NT2/D1 (cell line): Measurements from ENCODE around the gene NPBWR2.
A peak's percentile ranks its signal among the peaks of the same experiment; 100 is the strongest.

Source experiments
- DNase-seq: peaks from one replicate; pipeline ENCODE4 v3.0.0-alpha.2; 2011; ENCODE audit warnings: low read depth, low spot score
- H3K27me3 ChIP-seq: 2 replicates; pipeline ENCODE4 v1.6.0; 2011; ENCODE audit warnings: mild to moderate bottlenecking; ENCODE audit not compliant: insufficient read length, insufficient read depth
- H3K36me3 ChIP-seq: 2 replicates; pipeline ENCODE4 v1.6.1; 2011; ENCODE audit warnings: mild to moderate bottlenecking, low read length, mixed read lengths; ENCODE audit not compliant: insufficient read depth, insufficient read length
- H3K4me1 ChIP-seq: 2 replicates; pipeline ENCODE4 v1.5.1; 2011; ENCODE audit not compliant: insufficient read depth, insufficient read length
- H3K4me3 ChIP-seq: 2 replicates; pipeline ENCODE4 v1.5.1; 2011; ENCODE audit warnings: low read depth; ENCODE audit not compliant: insufficient read length
- H3K9ac ChIP-seq: 2 replicates; pipeline ENCODE4 v1.6.0; 2011; ENCODE audit warnings: low read depth; ENCODE audit not compliant: insufficient read length
- H3K9me3 ChIP-seq: 2 replicates; pipeline ENCODE4 v1.5.1; 2011; ENCODE audit warnings: mild to moderate bottlenecking, low read length; ENCODE audit not compliant: insufficient read depth
- SUZ12 ChIP-seq: IDR thresholded peaks from 2 replicates; pipeline ENCODE4 v1.6.1; 2011; ENCODE audit not compliant: insufficient read length, insufficient read depth; ENCODE audit errors: extremely low read depth
- YY1 ChIP-seq: IDR thresholded peaks from 2 replicates; pipeline ENCODE4 v1.6.1; 2011; ENCODE audit not compliant: insufficient read length, insufficient read depth
- ZNF274 ChIP-seq: IDR thresholded peaks from 2 replicates; pipeline ENCODE4 v1.6.1; 2011; ENCODE audit warnings: mild to moderate bottlenecking, low read depth, low read length

The NPBWR2 gene

DNA sequence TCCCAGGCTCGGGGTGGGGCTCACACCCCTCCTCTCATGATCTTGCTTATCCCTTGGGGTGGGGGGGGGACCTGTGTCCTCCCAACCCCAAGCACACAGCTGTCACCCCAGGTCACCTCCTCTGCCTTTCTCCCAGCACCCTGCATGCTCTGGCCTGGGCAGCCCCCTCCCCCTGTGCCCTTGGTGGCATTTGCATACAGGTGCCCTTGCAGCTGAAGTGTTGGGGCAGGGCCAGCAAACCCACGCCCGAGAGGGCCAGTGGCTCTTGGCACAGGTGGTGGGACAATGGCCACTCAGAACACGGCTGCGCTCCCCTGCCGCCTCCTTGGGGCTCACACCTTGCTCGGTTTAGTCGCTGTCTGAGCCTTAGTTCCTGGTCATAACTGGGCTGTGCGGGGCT lies 45.5 kb upstream of the NPBWR2 start:
- DNase-seq: no peak
- TF ChIP-seq SUZ12 (no peak), YY1 (no peak), ZNF274 (no peak)
- H3K4me3 ChIP-seq: no peak overlapping the region
- peak overlapping the region; percentile 51 for H3K9ac ChIP-seq
- peaks cover 18% of the 10 kb centered on the region; the same call in 1 of the 2 replicates for H3K9me3 ChIP-seq
- H3K27me3 ChIP-seq: no peaks in the 10 kb centered on the region
- peaks cover 30% of the 10 kb centered on the region for H3K4me1 ChIP-seq
- no peaks in the 10 kb centered on the region for H3K36me3 ChIP-seq

GRCh38 chr20:64151633-64152530 lies 44.5 kb upstream of the NPBWR2 start:
- TF ChIP-seq SUZ12: no peak
- TF ChIP-seq YY1: no peak
- no peak for TF ChIP-seq ZNF274
- Histone ChIP-seq H3K4me3 (no peak overlapping the region), H3K9ac (no peak overlapping the region), H3K27me3 (no peaks in the 10 kb centered on the region), H3K9me3 (peaks cover 18% of the 10 kb centered on the region; the same call in 1 of the 2 replicates), H3K36me3 (no peaks in the 10 kb centered on the region), H3K4me1 (peaks cover 32% of the 10 kb centered on the region)
- peak; percentile 44 for DNase-seq

DNA sequence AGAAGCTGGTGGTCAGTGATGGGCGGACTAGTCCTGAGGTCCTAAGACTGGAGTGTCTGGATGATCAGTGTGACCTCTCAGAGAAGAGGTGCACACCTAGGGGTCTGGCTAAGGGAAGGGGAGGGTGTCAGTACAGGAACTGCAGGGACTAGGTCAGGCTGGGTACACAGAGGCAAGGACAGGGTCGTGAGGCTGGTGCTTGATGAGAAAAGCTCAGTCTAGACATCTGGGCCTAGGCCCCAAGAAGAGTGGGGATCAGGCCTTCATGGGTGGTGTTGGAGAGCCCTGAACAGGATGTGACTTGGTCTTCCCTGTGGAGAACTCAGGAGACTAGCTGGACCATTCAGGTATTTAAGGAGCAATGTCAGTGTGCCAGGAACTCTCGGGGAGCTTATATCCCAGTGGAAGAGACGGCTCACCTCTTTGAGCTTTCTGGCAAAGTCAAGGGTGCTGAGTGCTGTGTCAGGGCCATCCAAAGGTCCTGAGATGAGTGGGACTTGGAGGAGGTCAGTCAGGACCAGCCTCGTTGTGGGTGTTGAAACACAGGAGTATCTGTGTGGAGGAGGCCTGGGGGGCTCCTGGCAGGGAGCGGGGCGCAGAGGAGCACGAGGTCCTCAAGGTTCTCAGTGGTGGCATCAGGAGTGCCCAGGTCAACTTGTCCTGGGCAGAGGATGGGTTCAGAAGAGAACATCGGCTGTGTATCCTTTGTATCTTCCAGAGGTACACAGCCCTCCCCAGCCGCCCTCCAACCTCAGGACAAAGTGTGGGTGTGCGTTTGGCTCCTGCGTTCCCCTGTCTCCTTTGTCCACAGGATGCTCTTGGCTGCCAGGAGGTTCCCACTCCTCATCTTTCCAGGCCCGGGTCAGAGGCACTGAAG lies 43.6 kb upstream of the NPBWR2 start:
- TF ChIP-seq YY1 (no peak), SUZ12 (no peak), ZNF274 (no peak)
- Histone ChIP-seq H3K4me1 (peaks cover 33% of the 10 kb centered on the region), H3K36me3 (no peaks in the 10 kb centered on the region), H3K9me3 (peaks cover 18% of the 10 kb centered on the region; the same call in 1 of the 2 replicates), H3K4me3 (no peak overlapping the region), H3K27me3 (no peaks in the 10 kb centered on the region), H3K9ac (no peak overlapping the region)
- no peak for DNase-seq

DNA sequence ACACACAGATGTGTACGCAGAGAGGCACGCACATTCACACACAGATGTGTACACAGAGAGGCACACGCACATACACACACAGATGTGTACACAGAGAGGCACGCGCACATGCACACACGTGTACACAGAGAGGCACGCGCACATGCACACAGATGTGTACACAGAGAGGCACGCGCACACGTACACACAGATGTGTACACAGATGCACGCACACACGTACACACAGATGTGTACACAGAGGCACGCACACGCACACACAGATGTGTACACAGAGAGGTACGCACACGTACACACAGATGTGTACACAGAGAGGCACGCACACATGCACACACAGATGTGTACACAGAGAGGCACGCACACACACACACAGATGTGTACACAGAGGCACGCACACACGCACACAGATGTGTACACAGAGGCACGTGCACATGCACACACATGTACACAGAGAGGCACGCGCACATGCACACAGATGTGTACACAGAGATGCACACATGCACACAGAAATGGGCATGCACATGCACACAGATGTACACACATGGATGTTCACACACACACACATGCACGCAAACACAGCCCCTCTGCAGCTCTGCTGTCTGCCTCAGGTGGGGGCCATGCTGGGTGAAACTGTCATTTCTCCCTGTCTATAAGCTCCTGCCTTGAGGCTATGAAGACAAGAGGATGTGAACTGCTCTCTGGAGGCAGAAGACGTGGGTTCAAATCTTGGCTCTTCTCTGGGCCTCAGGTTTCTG lies 42.6 kb upstream of the NPBWR2 start:
- Histone ChIP-seq H3K9me3 (peaks cover 28% of the 10 kb centered on the region), H3K36me3 (no peaks in the 10 kb centered on the region), H3K9ac (no peak overlapping the region), H3K4me3 (no peak overlapping the region), H3K4me1 (peaks cover 29% of the 10 kb centered on the region), H3K27me3 (no peaks in the 10 kb centered on the region)
- no peak for TF ChIP-seq YY1
- TF ChIP-seq SUZ12: no peak
- no peak for TF ChIP-seq ZNF274
- DNase-seq: no peak

GRCh38 chr20:64149141-64149540 lies 41.8 kb upstream of the NPBWR2 start:
- peaks cover 37% of the 10 kb centered on the region for H3K9me3 ChIP-seq

DNA sequence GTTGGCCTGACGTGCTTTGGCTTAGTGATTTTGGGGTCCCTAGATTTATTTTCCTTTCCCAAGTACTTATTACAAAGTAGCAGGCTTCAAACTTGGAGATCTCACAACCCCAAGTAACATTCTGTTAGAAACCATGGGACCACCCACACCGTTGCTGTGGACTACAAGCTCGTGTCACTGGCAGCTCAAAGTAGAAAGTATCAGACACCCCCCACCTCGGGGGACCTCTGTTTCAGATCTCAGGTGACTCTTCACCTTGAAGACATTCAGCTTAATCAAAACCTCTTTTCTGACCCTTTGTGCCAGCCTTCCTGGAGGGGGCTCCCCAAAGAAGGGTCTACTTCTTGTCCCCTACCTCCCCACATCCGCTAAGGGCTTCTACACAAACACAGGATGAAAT lies 41.2 kb upstream of the NPBWR2 start:
- DNase-seq: no peak
- Histone ChIP-seq H3K36me3 (no peaks in the 10 kb centered on the region), H3K9me3 (peaks cover 42% of the 10 kb centered on the region), H3K9ac (no peak overlapping the region), H3K4me1 (peaks cover 26% of the 10 kb centered on the region), H3K4me3 (no peak overlapping the region), H3K27me3 (no peaks in the 10 kb centered on the region)
- no peak for TF ChIP-seq SUZ12
- TF ChIP-seq ZNF274: no peak
- TF ChIP-seq YY1: no peak

More at GRCh38 chr20:64149141-64149540, 41.8 kb upstream of the NPBWR2 start:
- no peak overlapping the region for H3K9ac ChIP-seq
- no peaks in the 10 kb centered on the region for H3K27me3 ChIP-seq
- peaks cover 26% of the 10 kb centered on the region for H3K4me1 ChIP-seq
- H3K36me3 ChIP-seq: no peaks in the 10 kb centered on the region
- no peak overlapping the region for H3K4me3 ChIP-seq
- no peak for DNase-seq
- TF ChIP-seq ZNF274 (no peak), YY1 (no peak), SUZ12 (no peak)
